ENCODE data around the gene NHP2.

DNA sequence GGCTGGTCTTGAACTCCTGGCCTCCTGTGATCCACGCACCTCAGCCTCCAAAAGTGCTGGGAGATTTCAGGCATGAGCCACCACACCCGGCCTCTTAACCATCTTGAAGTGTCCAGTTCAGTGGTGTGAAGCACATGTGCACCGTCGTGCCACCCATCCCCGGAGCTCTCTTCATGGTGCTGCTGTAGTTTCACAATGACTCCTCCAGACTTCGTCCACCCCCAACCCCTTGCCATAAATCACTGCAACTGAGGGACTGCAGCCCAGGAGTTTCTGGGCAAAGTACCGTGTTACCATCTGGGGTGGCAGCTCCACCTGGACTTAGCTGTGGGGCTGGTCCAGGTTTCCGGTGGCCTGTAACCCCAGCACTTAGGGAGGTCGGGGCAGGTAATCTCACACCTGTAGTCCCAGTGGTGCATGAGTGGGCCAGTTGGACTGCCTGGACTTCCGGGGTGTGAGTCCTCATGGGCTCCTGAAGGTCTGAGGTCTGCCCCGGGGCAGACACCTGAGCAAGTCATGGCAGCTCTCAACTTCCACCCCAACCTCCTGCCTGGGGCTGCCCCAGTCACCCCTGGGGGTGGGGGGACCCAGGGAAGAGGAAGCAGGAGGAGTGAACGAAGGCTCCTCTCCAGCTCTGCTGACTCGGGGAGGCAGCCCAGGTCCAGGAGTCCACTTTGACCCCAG lies 47.0 kb downstream of the NHP2 start:
- TF ChIP-seq POLR2AphosphoS5 (IDR thresholded peaks at IDR 0.05) (no peak), EP300 (IDR thresholded peaks at IDR 0.05) (no peak)
- TF ChIP-seq, protein P1, sequence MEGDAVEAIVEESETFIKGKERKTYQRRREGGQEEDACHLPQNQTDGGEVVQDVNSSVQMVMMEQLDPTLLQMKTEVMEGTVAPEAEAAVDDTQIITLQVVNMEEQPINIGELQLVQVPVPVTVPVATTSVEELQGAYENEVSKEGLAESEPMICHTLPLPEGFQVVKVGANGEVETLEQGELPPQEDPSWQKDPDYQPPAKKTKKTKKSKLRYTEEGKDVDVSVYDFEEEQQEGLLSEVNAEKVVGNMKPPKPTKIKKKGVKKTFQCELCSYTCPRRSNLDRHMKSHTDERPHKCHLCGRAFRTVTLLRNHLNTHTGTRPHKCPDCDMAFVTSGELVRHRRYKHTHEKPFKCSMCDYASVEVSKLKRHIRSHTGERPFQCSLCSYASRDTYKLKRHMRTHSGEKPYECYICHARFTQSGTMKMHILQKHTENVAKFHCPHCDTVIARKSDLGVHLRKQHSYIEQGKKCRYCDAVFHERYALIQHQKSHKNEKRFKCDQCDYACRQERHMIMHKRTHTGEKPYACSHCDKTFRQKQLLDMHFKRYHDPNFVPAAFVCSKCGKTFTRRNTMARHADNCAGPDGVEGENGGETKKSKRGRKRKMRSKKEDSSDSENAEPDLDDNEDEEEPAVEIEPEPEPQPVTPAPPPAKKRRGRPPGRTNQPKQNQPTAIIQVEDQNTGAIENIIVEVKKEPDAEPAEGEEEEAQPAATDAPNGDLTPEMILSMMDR (IDR thresholded peaks at IDR 0.05), result no peak

All from suprapubic skin (tissue), 4 donors.